ENCODE measurements around the gene PRKCA.

PRKCA gene

DNA sequence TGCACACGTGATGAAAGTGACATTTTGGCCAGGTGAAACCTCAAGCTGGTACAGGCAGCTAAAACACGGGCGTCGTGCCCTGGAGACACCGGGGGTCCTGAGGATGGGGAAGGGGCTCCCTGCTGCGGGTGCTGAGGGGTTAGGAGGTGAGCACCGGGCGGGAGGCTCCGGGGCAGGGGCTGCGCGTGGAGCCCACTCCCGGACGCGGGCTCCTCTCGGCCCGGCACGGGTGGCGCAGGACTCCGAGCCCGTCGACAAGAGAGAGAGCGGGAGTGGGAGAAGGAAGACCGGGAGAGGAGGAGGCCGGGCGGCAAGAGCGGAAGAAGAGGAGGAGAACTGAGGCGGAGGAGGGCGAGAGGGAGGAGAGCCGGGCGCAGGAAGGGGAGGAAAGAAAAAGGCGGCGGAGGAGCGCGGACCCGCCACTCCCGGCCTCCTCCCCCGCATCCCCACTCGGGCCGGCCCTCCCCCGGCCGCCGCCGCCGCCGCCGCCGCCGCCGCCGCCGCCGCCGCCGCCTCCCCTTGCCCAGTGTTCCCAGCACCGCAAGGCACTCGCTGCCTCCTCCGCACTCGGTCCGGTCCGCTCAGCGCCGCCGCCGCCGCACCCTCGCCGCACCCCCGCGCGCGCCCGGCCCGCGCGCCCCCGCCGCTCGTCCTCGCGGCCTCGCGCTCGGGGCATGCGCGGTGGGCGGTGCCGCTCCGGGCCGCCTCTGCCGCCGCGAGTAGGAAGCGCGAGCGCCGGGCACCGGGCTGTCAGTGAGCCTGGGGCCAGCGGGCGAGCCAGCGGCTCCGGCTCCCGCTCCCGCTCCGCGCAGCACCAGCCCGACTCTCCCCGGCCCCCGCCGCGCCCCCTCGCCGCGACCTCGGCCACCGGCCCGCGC lies at the start of gene PRKCA:
Gene PRKCA (plus strand): TSS at position 750 of the 878 bp plus-strand sequence.
- in situ Hi-C loops (cut with MboI; ENCODE audit: low sequenced_read_pairs) = no loop called here

- in situ Hi-C loops (cut with MboI; ENCODE audit: low sequenced_read_pairs) = loop anchor here (10.0 kb wide), 1 partner anchor 311 kb away; no protein-coding TSS in a partner anchor
Observed at GRCh38 chr17:66253458-66253857, 49.0 kb upstream of the PRKCA start.

- in situ Hi-C loops (cut with MboI; ENCODE audit: low sequenced_read_pairs) = loop anchor here (10.0 kb wide), 1 partner anchor 310 kb away; no protein-coding TSS in a partner anchor
Observed at GRCh38 chr17:66255112-66255511, 47.3 kb upstream of the PRKCA start.

DNA sequence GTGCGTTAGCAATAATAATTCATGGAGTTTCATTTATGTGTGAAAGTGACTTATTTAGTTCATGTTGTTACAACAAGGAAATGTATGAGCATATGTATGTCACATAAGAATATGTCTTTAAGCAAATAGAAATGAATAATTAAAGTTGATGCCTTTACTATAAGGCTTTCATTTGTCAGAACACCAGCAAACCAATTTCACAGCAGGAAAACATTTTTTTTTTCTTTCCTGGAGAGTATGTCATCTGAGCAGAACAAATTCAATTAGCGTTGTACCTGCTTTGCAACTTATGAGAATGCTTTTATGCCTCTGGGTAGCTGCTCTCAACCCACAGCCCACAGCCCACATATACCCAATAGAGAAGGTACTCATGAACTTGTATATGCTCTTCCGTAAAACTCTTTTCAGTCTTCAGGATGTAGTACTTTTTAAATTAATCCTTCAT lies 46.9 kb upstream of the PRKCA start:
- in situ Hi-C loops (cut with MboI; ENCODE audit: low sequenced_read_pairs) = loop anchor here (10.0 kb wide), 1 partner anchor 309 kb away; no protein-coding TSS in a partner anchor

GRCh38 chr17:66260275-66260674 lies 42.1 kb upstream of the PRKCA start:
- in situ Hi-C loops (cut with MboI; ENCODE audit: low sequenced_read_pairs) = no loop called here

DNA sequence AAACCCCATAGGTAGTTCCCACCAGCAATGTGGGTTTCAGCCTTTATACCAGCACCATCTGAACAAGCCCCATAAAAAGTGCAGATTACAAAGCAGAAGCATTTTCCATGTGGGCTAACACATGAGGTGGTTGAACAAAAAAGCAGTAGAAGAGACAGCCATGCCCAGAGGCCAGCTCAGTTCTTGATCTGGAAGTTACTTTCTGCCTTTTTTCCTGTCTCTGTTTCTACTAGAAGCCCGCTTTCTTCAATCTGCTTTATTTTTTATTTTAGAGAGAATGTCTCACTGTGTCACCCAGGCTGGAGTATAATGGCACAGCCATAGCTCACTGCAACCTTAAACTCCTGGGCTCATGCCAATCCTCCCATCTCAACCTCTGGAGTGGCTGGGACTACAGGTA lies 41.7 kb upstream of the PRKCA start:
- in situ Hi-C loops (cut with MboI; ENCODE audit: low sequenced_read_pairs) = no loop called here

DNA sequence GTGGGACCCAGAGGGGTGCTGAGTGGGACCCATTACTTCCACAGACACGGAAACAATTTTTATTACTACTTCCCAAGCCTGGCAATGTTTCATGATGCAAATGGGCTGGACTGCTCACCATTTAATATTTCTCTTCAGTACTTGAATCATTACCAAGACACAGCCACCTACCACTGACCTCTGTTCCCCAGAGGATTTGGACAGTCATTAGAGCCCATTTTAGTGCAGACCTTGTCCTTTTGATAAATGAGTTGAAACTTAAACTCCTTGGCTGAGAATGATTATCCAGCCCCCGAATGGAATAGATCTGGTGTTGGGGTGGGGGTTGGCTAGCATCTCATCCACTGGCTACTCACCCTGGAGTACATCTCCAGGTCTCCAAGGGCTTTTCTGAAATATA lies 39.6 kb upstream of the PRKCA start:
- in situ Hi-C loops (cut with MboI; ENCODE audit: low sequenced_read_pairs) = no loop called here

DNA sequence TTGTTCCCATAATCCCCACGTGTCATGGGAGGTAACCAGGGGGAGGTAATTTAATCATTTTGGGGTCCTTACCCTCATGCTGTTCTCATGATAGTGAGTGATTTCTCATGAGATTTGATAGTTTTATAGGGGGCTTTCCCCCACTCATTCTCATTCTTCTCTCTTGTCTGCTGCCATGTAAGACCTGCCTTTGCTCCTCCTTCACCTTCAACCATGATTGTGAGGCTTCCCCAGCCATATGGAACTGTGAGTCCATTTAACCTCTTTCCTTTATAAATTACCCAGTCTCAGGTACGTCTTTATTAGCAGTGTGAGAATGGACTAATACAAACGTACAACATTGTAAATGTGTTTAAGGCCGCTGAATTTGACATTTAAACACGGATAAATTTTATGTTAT lies 37.7 kb upstream of the PRKCA start:
- in situ Hi-C loops (cut with MboI; ENCODE audit: low sequenced_read_pairs) = no loop called here

DNA sequence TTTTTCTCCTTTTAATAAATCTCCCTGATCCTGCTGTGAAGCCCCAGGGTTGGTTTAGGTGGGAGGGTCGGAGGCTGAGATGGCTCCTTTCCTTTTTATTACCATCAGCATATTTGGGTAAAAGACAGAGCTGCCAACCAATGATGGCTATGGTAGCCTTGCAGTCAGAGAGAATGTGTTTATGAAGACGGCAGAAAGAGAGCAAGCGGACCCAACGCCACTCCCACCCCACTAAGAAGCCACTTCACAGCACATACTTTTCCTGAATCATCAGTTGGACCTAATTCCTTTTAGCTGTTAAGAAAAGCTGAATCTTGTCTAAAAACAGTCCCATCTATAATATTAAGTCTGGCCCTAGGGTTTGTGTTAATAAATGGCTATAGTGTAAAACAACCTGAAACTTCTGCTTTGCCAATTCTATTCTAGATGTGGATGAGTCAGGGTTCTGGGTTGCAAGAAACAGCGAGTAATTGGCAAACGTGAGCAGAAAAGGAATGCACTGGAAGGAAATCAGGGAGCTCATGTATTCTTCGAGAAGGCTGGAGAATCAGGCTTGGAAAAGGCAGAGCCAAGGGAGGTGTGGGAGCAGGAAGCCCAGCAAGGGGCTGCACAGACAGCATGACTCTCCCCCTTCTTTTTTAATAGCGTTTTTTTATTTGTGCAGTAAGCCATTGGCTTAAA lies 34.0 kb upstream of the PRKCA start:
- in situ Hi-C loops (cut with MboI; ENCODE audit: low sequenced_read_pairs) = no loop called here

GRCh38 chr17:66270106-66270505 lies 32.3 kb upstream of the PRKCA start:
- in situ Hi-C loops (cut with MboI; ENCODE audit: low sequenced_read_pairs) = no loop called here

DNA sequence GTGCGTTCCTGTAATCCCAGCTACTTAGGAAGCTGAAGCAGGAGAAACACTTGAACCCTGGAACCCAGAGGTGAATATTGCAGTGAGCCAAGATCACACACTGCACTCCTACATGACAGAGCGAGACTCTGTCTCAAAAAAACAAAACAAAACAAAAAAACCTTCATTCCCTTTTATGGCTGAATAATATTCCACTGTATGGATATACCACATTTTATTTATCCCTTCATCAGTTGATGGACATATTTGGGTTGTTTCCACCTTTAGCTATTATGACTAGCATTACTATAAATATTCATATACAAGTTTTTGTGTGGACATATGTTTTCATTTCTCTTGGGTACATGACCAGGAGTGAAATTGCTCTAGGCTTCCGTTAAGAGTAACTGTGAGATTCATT lies 30.9 kb upstream of the PRKCA start:
- in situ Hi-C loops (cut with MboI; ENCODE audit: low sequenced_read_pairs) = no loop called here

DNA sequence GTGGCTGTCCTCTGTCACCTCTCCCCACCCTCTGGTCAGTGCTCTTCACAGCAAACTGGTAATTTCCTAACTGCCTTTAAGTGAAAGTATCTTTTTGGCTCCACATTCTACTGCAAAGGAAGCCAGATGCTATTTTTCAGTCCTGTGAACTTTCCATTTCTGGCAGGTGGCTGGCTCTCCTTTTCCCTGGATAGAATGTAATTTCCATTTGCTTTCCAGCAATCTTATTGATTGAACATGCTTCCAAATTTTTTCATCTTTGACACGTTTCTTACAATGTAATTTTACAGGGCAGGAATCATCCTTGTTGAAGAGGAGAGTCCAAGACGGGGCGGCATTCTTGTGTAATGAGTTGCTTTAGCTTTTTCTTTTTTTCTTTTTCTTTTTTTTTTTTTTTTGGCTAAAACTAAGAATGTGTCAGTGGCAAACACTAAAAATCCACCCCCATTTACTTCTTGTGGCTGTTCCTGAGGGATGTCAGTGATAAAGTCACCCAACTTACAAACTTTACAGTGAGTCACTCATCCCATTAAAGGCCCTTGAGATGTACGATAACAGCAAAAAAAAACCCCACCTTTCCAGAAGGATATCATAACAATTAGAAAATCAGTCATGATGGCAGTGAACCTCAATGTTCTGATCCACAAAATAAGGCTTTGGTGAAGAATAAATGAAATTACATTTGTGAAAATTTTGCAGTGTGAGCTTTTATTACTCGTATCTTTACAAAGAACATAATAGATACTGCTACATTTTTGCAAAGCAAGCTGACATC lies 29.4 kb upstream of the PRKCA start:
- in situ Hi-C loops (cut with MboI; ENCODE audit: low sequenced_read_pairs) = no loop called here

GRCh38 chr17:66273586-66273848 lies 28.9 kb upstream of the PRKCA start:
- in situ Hi-C loops (cut with MboI; ENCODE audit: low sequenced_read_pairs) = no loop called here

- in situ Hi-C loops (cut with MboI; ENCODE audit: low sequenced_read_pairs) = no loop called here
Observed at GRCh38 chr17:66275651-66276050, 26.8 kb upstream of the PRKCA start.

GRCh38 chr17:66276328-66276937 lies 26.0 kb upstream of the PRKCA start:
- in situ Hi-C loops (cut with MboI; ENCODE audit: low sequenced_read_pairs) = no loop called here

GRCh38 chr17:66277191-66277590 lies 25.2 kb upstream of the PRKCA start:
- in situ Hi-C loops (cut with MboI; ENCODE audit: low sequenced_read_pairs) = no loop called here

DNA sequence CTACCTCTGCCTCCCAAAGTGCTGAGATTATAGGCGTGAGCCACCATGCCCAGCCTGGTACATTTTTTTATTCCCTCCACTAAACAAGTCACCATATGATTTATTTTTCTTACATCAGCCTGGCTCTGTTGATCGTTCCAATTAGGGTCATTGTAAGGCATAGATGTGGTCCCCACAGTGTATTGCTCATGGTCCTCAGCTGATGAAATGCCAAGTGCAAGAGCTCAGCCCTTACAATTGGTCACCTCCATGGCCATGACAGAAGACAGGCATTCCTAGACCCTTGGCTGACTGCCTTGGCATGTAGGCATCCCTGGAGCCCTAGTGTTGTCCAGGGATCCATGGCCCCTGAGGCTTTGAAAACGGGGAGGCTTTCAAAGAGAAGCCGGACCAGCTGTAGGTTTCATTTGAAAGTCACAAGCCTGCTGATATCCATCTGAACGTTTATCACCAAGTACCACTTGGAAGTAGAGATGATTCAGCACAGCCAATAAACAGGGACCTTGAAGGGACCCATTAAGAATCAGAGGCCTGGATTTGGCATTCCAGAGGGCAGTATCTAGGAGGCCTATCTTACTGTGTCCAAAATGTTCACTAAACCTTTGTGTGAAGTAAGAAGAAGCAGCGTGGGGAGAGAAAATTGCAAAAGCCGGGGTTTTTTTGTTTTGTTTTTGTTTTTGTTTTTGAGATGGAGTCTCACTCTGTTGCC lies 20.6 kb upstream of the PRKCA start:
- in situ Hi-C loops (cut with MboI; ENCODE audit: low sequenced_read_pairs) = no loop called here

DNA sequence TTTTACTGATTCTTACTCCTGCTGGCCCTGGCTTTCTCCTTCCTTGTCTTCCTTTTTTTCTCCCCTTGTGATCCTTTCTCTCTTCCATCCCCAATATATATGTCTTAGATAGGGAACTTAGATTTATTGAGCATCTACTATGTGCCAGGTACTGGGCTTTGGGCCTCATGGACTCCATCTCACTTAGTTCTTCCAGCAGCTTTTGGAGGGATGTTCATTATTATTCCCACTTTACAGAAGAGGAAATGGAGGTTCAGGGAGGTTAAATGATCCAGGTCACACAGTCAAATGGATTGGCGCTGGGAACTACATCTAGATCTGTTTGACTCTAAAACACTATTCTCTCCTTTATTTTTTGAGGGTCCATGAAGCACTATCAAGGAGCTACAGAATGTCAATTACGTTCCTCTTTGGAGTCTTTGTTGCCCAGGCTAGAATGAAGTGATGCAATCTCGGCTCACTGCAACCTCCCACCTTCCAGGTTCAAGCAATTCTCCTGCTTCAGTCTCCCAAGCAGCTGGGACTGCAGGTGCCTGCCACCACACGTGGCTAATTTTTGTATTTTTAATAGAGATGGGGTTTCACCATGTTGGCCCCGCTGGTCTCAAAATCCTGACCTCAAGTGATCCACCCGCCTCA lies 19.0 kb upstream of the PRKCA start:
- in situ Hi-C loops (cut with MboI; ENCODE audit: low sequenced_read_pairs) = no loop called here

DNA sequence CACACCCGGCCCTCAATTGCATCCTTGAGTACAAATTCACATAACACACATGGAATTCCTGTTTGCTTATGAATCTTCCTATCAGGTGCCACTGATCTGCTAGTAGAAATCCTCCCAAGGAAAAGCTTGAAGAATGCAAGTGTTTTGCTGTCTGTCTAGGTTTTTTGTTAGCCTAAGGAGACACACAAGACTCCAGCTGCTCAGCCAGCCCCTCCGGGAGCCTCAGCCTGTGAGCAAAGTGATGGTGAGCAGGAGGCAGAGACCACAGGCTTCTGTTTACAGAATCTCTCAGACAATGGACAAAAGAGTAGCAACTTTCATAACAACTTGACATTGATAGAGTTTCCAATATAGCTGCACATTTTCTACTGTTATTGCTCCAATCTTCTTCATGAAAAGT lies 18.4 kb upstream of the PRKCA start:
- in situ Hi-C loops (cut with MboI; ENCODE audit: low sequenced_read_pairs) = no loop called here

GRCh38 chr17:66285149-66285548 lies 17.3 kb upstream of the PRKCA start:
- in situ Hi-C loops (cut with MboI; ENCODE audit: low sequenced_read_pairs) = no loop called here
